Measurements from ENCODE around the gene GAB2.
"Not testable (repeated sequence)": the region's sequence is repeated elsewhere in the genome, so short reads cannot be mapped to it uniquely, and the experiment has no call there.

Gene GAB2

DNA sequence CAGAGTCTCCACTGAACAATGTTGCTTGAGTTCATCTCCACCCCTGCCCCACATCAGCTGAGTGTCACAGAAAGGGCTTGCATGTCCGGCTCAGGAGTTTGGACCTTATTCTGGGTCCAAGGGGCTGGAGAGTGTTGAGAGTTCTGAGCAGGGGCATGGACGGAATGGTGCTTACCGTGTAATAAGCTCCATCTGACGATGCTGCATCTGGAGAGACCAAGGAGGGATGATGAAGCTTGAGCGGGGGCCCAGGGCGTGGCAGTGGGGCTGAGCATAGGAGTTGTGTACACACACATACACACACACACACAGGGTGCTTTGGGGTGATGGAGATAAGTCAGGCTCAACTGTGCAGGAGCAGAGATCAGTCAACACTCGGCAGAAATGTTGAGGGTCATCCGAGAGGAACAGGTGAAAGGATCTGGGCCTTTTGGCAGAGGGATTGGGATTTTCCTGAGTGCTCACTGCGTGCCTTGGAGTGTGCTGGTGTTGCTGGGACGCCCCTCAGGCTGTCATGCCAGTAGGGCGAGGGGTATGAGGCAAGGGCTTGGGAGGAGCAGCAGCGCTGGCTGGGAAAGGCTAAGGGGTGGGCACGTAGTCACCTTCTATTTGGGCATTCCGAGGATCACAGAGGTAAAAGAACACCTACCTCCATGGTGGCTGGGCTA lies 226.6 kb downstream of the GAB2 start:
- intact Hi-C loops (cut with micrococcal nuclease), result no loop called here
- Mint-ChIP-seq H3K36me3 (ENCODE audit: low read depth) (peaks cover 24% of the 10 kb centered on the region), H3K9me3 (no peaks in the 10 kb centered on the region), H3K4me1 (ENCODE audit: low read depth) (peaks cover 68% of the 10 kb centered on the region), H3K27ac (peak overlapping the region; percentile 93), H3K27me3 (peaks cover 4% of the 10 kb centered on the region), H3K4me3 (no peak overlapping the region)

GRCh38 chr11:78190374-78190773 lies 227.2 kb downstream of the GAB2 start:
- Mint-ChIP-seq H3K4me1 (ENCODE audit: low read depth) (peaks cover 68% of the 10 kb centered on the region), H3K4me3 (no peak overlapping the region), H3K9me3 (no peaks in the 10 kb centered on the region), H3K36me3 (ENCODE audit: low read depth) (peaks cover 26% of the 10 kb centered on the region), H3K27ac (peak overlapping the region; percentile 93), H3K27me3 (peaks cover 3% of the 10 kb centered on the region)
- intact Hi-C loops (cut with micrococcal nuclease), result no loop called here

GRCh38 chr11:78189851-78190250 lies 227.8 kb downstream of the GAB2 start:
- Mint-ChIP-seq H3K27ac (peak overlapping the region; percentile 93), H3K9me3 (no peaks in the 10 kb centered on the region), H3K4me1 (ENCODE audit: low read depth) (peaks cover 68% of the 10 kb centered on the region), H3K27me3 (no peaks in the 10 kb centered on the region), H3K36me3 (ENCODE audit: low read depth) (peaks cover 26% of the 10 kb centered on the region), H3K4me3 (peak overlapping the region; percentile 97)
- intact Hi-C loops (cut with micrococcal nuclease), result loop anchor here (2.0 kb wide), 1 partner anchor 51 kb away; the partner anchor contains the start of gene ALG8

DNA sequence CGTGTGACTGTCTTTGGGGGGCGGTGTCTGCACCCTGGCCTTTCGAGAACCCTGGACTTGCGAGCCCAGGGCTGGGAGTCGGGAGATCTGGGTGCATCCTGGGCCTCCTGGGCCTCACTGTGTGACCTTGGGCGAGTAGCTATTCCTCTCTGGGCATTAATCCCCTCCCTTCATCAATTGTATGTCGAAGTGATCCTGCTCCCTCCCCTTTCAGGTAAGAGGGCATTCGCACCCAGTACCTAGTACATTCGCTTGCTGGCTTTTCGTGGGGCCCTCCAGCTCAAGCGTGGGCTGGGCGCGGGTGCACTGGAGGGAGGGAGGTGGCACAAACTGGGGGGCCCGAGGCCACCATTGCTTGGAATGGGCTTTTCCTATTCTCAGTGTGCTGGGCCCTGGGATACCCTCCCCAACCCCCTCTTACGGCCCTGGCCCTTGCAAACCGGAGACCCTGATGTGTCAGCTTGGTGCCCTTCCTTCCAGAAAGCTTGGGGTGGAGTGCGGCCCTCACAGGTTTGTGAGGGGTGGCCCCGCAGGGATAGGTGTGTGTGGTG lies 228.4 kb downstream of the GAB2 start:
- intact Hi-C loops (cut with micrococcal nuclease), result loop anchor here (2.0 kb wide), 1 partner anchor 50 kb away; the partner anchor contains the start of gene ALG8
- H3K9me3 Mint-ChIP-seq, result no peaks in the 10 kb centered on the region
- H3K27ac Mint-ChIP-seq, result peak overlapping the region; percentile 93
- H3K36me3 Mint-ChIP-seq (ENCODE audit: low read depth), result peaks cover 26% of the 10 kb centered on the region
- peak overlapping the region; percentile 97 for H3K4me3 Mint-ChIP-seq
- peaks cover 63% of the 10 kb centered on the region for H3K4me1 Mint-ChIP-seq (ENCODE audit: low read depth)
- H3K27me3 Mint-ChIP-seq, result no peaks in the 10 kb centered on the region

- no peaks in the 10 kb centered on the region for H3K27me3 Mint-ChIP-seq
- no peaks in the 10 kb centered on the region for H3K9me3 Mint-ChIP-seq
- H3K4me1 Mint-ChIP-seq (ENCODE audit: low read depth), result peaks cover 59% of the 10 kb centered on the region
- peaks cover 26% of the 10 kb centered on the region for H3K36me3 Mint-ChIP-seq (ENCODE audit: low read depth)
- peak within 1 kb of the TSS; percentile 97 for H3K4me3 Mint-ChIP-seq
- H3K27ac Mint-ChIP-seq, result peak within 1 kb of the TSS; percentile 93
- intact Hi-C loops (cut with micrococcal nuclease), result loop anchor here (2.0 kb wide), 1 partner anchor 50 kb away; the partner anchor contains the start of gene ALG8
These were observed 229.1 kb downstream of the GAB2 start, which contains the start of the genes KCTD21 and USP35 for GRCh38 chr11:78188286-78189173. Gene KCTD21 (minus strand): TSS chr11:78188626. CDS start chr11:78174554, 14,072 bp downstream. Gene USP35 (plus strand): TSS chr11:78188919. CDS start chr11:78196246, 7,327 bp downstream.

GRCh38 chr11:78187366-78188285 lies 230.0 kb downstream of the GAB2 start:
- Mint-ChIP-seq H3K27ac (peak overlapping the region; percentile 93), H3K9me3 (no peaks in the 10 kb centered on the region), H3K36me3 (ENCODE audit: low read depth) (peaks cover 30% of the 10 kb centered on the region), H3K4me3 (peak overlapping the region; percentile 97), H3K4me1 (ENCODE audit: low read depth) (peaks cover 55% of the 10 kb centered on the region), H3K27me3 (no peaks in the 10 kb centered on the region)
- intact Hi-C loops (cut with micrococcal nuclease), result loop anchor here (2.0 kb wide), 1 partner anchor 49 kb away; the partner anchor contains the start of gene ALG8

DNA sequence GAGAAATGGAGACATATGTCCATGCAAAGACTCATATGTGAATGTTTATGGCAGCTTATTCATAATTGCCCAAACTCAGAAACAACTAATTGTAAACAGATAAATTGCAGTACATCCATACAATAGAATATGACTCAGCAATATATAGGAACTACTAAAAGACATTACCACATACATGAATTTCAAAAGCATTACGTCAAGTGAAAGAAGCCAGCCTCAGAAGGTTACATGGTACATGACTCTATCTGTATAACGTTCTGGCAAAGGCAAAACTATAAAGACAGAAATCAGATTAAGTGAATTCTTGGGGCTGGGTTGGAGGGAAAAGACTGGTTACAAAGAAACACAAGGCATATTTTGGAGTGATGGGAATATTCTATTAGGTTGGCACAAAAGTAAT lies 236.4 kb downstream of the GAB2 start:
- intact Hi-C loops (cut with micrococcal nuclease), result no loop called here
- Mint-ChIP-seq H3K4me1 (ENCODE audit: low read depth) (peaks cover 17% of the 10 kb centered on the region), H3K4me3 (no peak overlapping the region), H3K9me3 (peaks cover 10% of the 10 kb centered on the region), H3K27me3 (no peaks in the 10 kb centered on the region), H3K27ac (no peak overlapping the region), H3K36me3 (ENCODE audit: low read depth) (peaks cover 54% of the 10 kb centered on the region)

- H3K36me3 Mint-ChIP-seq (ENCODE audit: low read depth), result peaks cover 52% of the 10 kb centered on the region
- H3K9me3 Mint-ChIP-seq, result peaks cover 10% of the 10 kb centered on the region
- H3K27me3 Mint-ChIP-seq, result no peaks in the 10 kb centered on the region
- intact Hi-C loops (cut with micrococcal nuclease), result no loop called here
- H3K4me3 Mint-ChIP-seq, result no peak overlapping the region
- H3K4me1 Mint-ChIP-seq (ENCODE audit: low read depth), result peaks cover 17% of the 10 kb centered on the region
- no peak overlapping the region for H3K27ac Mint-ChIP-seq
These were observed 236.9 kb downstream of the GAB2 start for GRCh38 chr11:78180751-78181150.

DNA sequence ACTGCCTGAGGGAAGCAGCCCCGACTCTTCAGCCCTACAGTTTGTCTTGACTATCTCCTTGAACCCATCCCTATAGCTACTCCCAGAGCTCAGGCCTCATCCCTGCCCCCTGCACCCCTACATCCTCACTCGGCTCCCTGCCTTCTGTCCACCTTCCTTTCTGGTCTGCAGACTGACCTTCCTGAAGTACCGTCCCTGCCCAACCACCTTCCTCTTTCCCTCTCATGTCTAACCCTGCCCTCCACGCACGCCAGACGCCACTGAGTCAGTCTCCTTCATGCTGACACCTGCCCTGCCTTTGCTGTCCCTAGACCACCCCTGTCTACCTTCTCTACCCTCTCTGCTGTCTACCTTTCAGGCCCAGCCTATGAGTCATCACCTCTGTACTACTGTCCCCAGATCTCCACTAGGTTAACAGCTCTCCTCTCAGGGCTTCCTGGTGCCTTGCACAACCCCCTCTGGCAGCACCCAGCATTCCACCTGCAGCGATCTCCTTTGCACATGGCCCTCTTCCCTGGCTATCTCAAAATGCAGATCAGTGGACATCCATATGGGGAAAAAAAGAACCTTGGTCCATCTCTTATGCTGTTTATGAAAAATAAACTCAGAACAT lies 238.1 kb downstream of the GAB2 start:
- peaks cover 51% of the 10 kb centered on the region for H3K36me3 Mint-ChIP-seq (ENCODE audit: low read depth)
- H3K4me1 Mint-ChIP-seq (ENCODE audit: low read depth), result peaks cover 17% of the 10 kb centered on the region
- no peak overlapping the region for H3K4me3 Mint-ChIP-seq
- peaks cover 10% of the 10 kb centered on the region for H3K9me3 Mint-ChIP-seq
- H3K27me3 Mint-ChIP-seq, result no peaks in the 10 kb centered on the region
- intact Hi-C loops (cut with micrococcal nuclease), result no loop called here
- H3K27ac Mint-ChIP-seq, result no peak overlapping the region

DNA sequence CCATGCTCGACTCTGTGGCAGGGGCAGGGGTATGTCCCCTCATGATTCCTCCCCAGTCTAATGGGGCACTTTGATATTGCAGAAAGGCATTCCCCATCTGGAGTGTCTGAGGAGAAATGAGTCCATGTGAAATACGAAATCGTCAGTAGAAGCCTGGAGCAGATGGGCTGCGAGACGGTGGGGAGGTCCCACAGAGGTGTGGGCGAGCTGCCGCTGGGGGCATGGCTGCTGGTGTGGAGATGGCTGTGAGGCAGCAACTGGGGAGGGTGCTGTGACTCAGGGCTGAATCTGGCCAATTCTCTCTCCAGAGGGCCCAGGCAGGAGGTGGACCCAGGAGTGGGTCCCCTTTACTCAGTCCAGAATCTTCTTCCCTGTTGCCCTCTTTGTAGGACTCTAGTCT lies 240.4 kb downstream of the GAB2 start:
- peaks cover 12% of the 10 kb centered on the region for H3K4me1 Mint-ChIP-seq (ENCODE audit: low read depth)
- H3K9me3 Mint-ChIP-seq, result peaks cover 10% of the 10 kb centered on the region
- intact Hi-C loops (cut with micrococcal nuclease), result no loop called here
- no peaks in the 10 kb centered on the region for H3K27me3 Mint-ChIP-seq
- H3K36me3 Mint-ChIP-seq (ENCODE audit: low read depth), result peaks cover 65% of the 10 kb centered on the region
- H3K4me3 Mint-ChIP-seq, result no peak overlapping the region
- no peak overlapping the region for H3K27ac Mint-ChIP-seq

DNA sequence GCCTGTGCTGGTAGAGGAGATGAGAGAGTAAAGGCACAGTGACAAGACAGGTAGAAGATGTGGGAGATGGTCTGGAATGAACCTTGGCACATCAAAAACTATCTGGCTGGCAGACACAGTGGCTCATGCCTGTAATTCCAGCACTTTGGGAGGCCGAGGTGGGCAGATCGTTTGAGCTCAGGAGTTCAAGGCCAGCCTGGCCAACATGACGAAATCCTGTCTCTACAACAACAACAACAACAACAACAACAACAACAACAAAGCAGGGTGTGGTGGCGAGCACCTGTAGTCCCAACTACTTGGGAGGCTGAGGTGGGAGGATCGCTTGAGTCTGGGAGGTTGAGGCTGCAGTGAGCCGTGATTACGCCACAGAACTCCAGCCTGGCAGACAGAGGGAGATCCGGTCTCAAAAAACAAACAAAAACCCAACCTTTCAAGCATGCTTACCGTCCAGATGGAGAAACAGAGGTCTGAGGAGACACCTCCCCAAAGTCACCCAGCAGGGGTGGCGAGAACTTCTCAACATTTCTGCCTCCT lies 240.9 kb downstream of the GAB2 start:
- Mint-ChIP-seq H3K9me3 (peaks cover 10% of the 10 kb centered on the region), H3K27ac (no peak overlapping the region), H3K4me1 (ENCODE audit: low read depth) (peaks cover 12% of the 10 kb centered on the region), H3K4me3 (no peak overlapping the region), H3K27me3 (no peaks in the 10 kb centered on the region), H3K36me3 (ENCODE audit: low read depth) (peaks cover 69% of the 10 kb centered on the region)
- intact Hi-C loops (cut with micrococcal nuclease), result no loop called here

DNA sequence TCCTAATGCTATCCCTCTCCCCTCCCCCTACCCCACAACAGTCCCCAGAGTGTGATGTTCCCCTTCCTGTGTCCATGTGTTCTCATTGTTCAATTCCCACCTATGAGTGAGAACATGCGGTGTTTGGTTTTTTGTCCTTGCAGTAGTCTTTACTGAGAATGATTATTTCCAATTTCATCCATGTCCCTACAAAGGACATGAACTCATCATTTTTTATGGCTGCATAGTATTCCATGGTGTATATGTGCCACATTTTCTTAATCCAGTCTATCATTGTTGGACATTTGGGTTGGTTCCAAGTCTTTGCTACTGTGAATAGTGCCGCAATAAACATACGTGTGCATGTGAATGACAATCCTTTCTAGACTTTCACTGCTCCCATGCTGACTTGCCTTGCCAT lies 241.8 kb downstream of the GAB2 start:
- H3K4me1 Mint-ChIP-seq (ENCODE audit: low read depth); H3K27ac Mint-ChIP-seq; H3K4me3 Mint-ChIP-seq; intact Hi-C loops (cut with micrococcal nuclease); H3K9me3 Mint-ChIP-seq; H3K27me3 Mint-ChIP-seq: not testable (repeated sequence)
- peaks cover 63% of the 10 kb centered on the region for H3K36me3 Mint-ChIP-seq (ENCODE audit: low read depth)
